ENCODE results near the gene TMEM81. TPM values are rescaled to one million over a fixed set of nuclear protein-coding genes. Genes with fewer than 3 reads are reported as not detected.

The TMEM81 gene
- total and polyA plus RNA-seq, 2 donors from 2014 or later: 1.7 to 6.1 TPM

GRCh38 chr1:205064741-205065316, 19.4 kb downstream of the TMEM81 start:
- TF ChIP-seq, protein P1, sequence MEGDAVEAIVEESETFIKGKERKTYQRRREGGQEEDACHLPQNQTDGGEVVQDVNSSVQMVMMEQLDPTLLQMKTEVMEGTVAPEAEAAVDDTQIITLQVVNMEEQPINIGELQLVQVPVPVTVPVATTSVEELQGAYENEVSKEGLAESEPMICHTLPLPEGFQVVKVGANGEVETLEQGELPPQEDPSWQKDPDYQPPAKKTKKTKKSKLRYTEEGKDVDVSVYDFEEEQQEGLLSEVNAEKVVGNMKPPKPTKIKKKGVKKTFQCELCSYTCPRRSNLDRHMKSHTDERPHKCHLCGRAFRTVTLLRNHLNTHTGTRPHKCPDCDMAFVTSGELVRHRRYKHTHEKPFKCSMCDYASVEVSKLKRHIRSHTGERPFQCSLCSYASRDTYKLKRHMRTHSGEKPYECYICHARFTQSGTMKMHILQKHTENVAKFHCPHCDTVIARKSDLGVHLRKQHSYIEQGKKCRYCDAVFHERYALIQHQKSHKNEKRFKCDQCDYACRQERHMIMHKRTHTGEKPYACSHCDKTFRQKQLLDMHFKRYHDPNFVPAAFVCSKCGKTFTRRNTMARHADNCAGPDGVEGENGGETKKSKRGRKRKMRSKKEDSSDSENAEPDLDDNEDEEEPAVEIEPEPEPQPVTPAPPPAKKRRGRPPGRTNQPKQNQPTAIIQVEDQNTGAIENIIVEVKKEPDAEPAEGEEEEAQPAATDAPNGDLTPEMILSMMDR (IDR thresholded peaks at IDR 0.05; ENCODE audit: borderline replicate concordance, extremely low read depth, insufficient read depth): no peak
- H3K27me3 ChIP-seq (ENCODE audit: control insufficient read depth, insufficient read depth, low read length): no peaks in the 10 kb centered on the region
- no peaks in the 10 kb centered on the region for H3K9me3 ChIP-seq (ENCODE audit: control insufficient read depth in 2 of 3, insufficient read depth in 1 of 3, low read length in 3 of 3)
- H3K36me3 ChIP-seq (ENCODE audit: control insufficient read depth in 2 of 3, insufficient read depth in 3 of 3, low read length in 3 of 3): no peaks in the 10 kb centered on the region
- no peaks in the 10 kb centered on the region for H3K4me1 ChIP-seq (ENCODE audit: control insufficient read depth in 2 of 3, insufficient read depth in 2 of 3, low read depth in 1 of 3, low read length in 3 of 3)
- H3K9ac ChIP-seq (ENCODE audit: low read length in 3 of 3): no peak overlapping the region
- no peak overlapping the region for H3K27ac ChIP-seq (ENCODE audit: low read depth in 2 of 2, low read length in 2 of 2)
- intact Hi-C loops (cut with DNase I): loop anchor here (10.0 kb wide), 1 partner anchor 90 kb away; no protein-coding TSS in a partner anchor
- FAIRE-seq (no peak), DNase-seq (no peak)
- no peak overlapping the region for H3K4me3 ChIP-seq (ENCODE audit: low read length in 3 of 3)

GRCh38 chr1:205064301-205064700, 20.0 kb downstream of the TMEM81 start:
- no peak for DNase-seq
- Histone ChIP-seq H3K27ac (ENCODE audit: low read depth in 2 of 2, low read length in 2 of 2) (no peak overlapping the region), H3K9ac (ENCODE audit: low read length in 3 of 3) (no peak overlapping the region), H3K27me3 (ENCODE audit: control insufficient read depth, insufficient read depth, low read length) (no peaks in the 10 kb centered on the region), H3K9me3 (ENCODE audit: control insufficient read depth in 2 of 3, insufficient read depth in 1 of 3, low read length in 3 of 3) (no peaks in the 10 kb centered on the region), H3K4me3 (ENCODE audit: low read length in 3 of 3) (no peak overlapping the region), H3K4me1 (ENCODE audit: control insufficient read depth in 2 of 3, insufficient read depth in 2 of 3, low read depth in 1 of 3, low read length in 3 of 3) (peaks cover 0 to 5% (median 0%) of the 10 kb centered on the region in 3 donors), H3K36me3 (ENCODE audit: control insufficient read depth in 2 of 3, insufficient read depth in 3 of 3, low read length in 3 of 3) (no peaks in the 10 kb centered on the region)
- intact Hi-C loops (cut with DNase I): loop anchor here (10.0 kb wide), 1 partner anchor 90 kb away; no protein-coding TSS in a partner anchor
- TF ChIP-seq, protein P1 (IDR thresholded peaks at IDR 0.05; ENCODE audit: borderline replicate concordance, extremely low read depth, insufficient read depth): no peak
- no peak for FAIRE-seq

DNA sequence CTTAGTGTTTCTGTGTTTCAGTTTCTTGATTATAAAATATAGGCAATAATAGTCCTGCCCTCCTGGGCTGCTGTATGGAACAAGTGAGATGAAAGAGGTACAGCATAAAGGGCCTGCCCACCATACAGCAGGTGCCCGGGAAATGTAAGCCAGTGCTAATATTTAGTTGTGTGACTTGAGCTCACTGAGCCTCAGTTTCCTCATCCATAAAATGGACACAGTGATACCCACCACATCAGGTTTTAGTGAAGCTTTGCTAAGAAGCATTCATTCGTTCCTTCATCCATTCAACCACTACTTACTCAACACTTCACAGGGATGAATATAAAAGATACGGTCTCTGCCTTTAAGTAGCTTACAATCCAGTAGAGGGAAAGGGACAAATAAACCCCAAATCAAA, 21.4 kb downstream of the TMEM81 start:
- intact Hi-C loops (cut with DNase I): loop anchor here (10.0 kb wide), 1 partner anchor 88 kb away; no protein-coding TSS in a partner anchor
- TF ChIP-seq, protein P1 (IDR thresholded peaks at IDR 0.05; ENCODE audit: borderline replicate concordance, extremely low read depth, insufficient read depth): no peak
- Histone ChIP-seq H3K36me3 (ENCODE audit: control insufficient read depth in 2 of 3, insufficient read depth in 3 of 3, low read length in 3 of 3) (no peaks in the 10 kb centered on the region), H3K27ac (ENCODE audit: low read depth in 2 of 2, low read length in 2 of 2) (no peak overlapping the region), H3K27me3 (ENCODE audit: control insufficient read depth, insufficient read depth, low read length) (no peaks in the 10 kb centered on the region), H3K9me3 (ENCODE audit: control insufficient read depth in 2 of 3, insufficient read depth in 1 of 3, low read length in 3 of 3) (no peaks in the 10 kb centered on the region), H3K4me3 (ENCODE audit: low read length in 3 of 3) (no peak overlapping the region), H3K4me1 (ENCODE audit: control insufficient read depth in 2 of 3, insufficient read depth in 2 of 3, low read depth in 1 of 3, low read length in 3 of 3) (peaks cover 0 to 10% (median 0%) of the 10 kb centered on the region in 3 donors), H3K9ac (ENCODE audit: low read length in 3 of 3) (no peak overlapping the region)
- DNase-seq (no peak), FAIRE-seq (no peak)
